NCI-H774 (cell line): ENCODE measurements around the gene LRRC10.

Source experiments
- DNase-seq: peaks from one replicate; lab custom pipeline; 2025; lab: John Stamatoyannopoulos, UW

The LRRC10 gene

DNA sequence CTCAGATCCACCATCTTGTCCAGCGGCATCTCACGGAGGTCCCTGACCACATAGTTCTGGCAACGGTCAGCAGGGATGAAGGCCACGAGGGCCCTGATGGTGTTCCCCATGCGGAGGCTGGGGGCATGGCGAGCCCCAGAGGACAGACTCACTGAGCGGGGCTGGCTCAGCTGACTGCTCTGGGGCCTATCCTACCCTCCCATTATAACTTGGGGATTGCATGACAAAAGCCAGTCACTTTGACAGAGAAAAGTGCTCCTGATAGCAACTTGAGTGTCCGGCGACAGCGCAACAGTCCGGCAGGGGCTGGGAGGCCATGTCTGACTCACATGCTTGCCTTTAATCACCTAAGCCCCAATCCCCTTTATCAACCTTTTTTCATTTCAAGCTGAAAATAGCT, at the start of gene LRRC10:
LRRC10 (minus strand) TSS at position 179 of the 400 bp plus-strand sequence; CDS start at position 110, 69 bp downstream.
- no peak for DNase-seq

DNA sequence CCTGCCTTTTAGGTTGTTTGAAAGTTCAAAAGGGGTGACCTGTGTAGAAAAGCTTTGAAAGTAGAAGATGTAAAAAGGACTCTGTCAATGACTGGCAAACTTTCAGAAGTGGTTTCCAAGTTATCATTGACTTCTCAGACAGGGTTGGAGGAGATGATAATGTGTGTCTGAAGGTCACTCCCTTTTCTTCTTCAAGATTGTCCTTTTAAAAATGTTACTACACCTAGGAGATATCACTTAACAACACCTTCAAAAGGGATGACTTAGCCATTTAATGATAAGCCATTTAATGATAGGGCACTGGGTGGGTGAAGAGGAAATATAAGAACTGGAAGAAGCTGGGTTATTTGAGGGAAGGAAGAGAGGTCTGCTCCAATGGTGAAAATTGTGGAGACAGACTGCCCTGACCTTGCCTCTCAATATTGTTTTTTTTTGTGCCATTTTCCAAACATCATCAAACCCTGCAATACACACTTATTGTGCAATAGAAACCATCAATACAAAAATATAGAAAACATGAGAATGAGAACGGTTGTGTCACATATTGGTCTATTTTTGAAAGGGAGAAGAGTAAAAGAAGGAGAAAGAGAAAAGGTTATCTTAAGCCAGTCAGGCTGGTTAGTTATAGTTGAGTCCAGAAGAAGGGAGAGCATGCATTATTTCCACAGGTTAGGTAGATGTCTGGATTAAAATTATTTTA, 49.6 kb upstream of the LRRC10 start:
- DNase-seq, result no peak

DNA sequence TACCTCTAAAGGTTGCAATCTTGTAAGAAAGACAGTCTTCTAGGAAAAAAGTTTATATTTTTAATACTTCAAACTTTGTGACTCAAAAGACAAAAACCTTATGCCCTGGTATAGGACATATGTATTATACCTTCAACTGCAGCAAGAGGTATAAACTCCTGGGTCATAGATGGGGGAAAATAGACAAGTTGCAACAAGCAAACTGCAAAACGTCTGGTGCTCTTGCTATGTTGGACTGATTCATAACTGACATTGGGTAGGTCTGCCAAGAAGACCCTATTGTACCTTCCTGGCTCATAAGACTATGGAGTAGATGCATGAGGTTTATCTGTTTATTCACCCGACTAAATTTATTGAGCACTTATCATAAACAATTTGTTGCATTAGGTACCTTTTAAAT, 47.5 kb upstream of the LRRC10 start:
- DNase-seq, result no peak

- DNase-seq, result no peak
Measured at GRCh38 chr12:69657376-69658137, 46.9 kb upstream of the LRRC10 start.

DNA sequence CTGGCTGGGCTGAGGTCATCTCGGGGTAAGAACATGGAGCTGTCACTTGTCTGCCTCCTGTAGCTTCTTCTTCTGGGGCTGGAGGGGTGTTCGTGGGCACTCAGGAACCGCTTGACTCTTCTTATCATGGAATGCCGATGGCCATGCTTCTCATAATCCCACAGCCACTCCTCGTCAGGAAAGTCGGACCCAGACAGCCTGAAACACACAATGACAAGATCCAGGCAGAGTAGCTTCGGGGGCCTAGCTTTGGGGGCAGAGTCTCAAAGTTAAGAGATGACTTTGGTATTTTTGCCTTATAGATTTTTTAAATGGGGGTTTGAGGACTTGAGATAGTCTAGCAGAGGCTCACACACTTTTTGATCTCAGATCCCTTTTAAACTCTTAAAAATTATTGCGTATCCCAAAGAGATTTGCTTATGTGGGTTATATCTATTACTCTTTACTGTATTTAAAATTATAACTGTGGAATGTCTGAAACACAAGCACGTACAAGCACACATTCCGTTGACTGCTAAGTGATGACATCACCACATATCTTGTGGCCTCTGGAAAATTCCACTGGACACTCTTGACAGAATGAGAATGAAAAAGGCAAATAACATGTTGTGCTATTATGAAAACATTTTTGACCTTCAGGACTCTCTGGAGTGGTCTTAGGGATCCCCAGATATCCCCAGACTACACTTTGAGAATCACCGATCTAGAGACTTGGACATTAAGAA, 45.1 kb upstream of the LRRC10 start:
- no peak for DNase-seq

DNA sequence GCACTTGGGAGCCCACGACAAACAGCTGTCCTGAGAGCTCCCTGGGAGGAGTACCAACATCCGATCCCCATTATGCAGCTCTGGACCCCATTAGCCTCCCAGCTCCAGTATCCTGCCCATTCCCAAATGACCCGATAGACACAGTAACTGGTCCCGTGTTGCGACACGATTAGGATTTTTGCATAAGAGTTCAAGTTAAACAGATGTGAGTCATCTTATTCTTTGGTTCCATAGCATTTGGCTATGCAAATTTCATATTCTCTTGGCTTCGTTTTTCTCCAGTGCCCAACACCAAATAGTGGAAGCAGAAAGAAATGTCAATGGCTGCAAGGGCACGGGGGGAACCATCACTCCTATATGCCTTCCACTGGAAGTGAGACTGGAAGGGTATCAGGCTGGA, 43.0 kb upstream of the LRRC10 start:
- no peak for DNase-seq

DNA sequence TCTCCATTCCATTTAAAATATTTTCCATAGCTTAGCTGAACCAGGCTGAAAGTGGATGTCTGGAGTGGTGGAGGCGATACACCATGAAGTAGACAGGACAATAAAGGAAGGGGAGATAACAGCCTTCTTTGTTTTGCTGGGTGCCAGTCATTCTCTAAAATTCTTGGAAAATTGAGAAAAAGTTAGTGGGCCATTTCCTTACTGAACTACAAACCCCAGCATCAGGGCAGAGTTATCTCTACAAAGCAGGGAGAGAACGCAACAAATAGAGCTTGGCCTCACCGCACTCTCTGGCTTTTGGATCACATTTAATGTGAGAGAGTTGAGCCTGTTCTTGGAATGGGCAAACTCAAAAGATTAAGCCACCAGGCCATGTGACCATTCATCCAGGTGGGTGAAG, 41.2 kb upstream of the LRRC10 start:
- no peak for DNase-seq

- no peak for DNase-seq
Measured at GRCh38 chr12:69649529-69649928, 38.8 kb upstream of the LRRC10 start.

GRCh38 chr12:69648476-69648875, 37.8 kb upstream of the LRRC10 start:
- no peak for DNase-seq

DNA sequence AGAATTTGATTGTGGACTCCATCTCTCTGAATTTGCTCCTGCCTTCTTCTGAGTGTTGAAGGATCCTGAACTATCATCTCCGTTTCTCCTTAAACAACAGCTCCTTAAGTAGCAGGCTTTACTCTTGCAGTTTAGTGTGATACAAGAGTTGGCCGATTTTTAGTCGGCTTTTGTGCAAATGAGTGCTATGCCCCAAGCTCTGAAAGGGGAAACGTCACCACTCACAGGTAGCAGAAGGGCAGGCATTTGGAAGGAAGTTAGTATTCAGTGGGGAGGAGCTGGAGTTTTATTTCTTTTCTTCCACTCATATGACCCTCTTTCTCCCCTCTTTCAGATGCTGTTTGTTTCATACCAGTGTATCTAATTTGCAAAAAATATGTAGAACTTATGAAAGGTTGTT, 36.5 kb upstream of the LRRC10 start:
- no peak for DNase-seq

GRCh38 chr12:69645031-69645430, 34.3 kb upstream of the LRRC10 start:
- DNase-seq, result no peak

- DNase-seq, result no peak
Measured at GRCh38 chr12:69644511-69644910, 33.8 kb upstream of the LRRC10 start.

GRCh38 chr12:69642531-69642930, 31.8 kb upstream of the LRRC10 start:
- DNase-seq, result no peak

DNA sequence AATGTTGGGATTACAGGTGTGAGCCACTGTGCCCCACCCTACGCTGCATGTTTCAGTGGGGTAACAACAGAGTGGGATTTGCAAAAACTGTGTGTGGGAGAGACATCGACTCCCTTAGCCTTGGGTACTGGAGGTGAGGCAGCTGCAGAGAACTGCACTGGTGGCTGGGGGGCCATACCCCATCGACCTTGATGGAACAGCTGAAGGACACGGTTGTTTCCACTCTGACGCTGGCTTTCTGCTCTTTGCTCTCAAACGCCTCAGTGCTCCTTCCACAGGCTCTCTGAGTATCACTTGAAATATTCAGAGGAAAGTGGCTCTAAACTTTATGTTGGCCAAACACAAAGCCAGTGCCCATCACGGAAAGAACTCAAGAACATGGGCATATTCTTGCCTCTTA, 30.8 kb upstream of the LRRC10 start:
- DNase-seq, result no peak

GRCh38 chr12:69639400-69640016, 28.8 kb upstream of the LRRC10 start:
- peak; percentile 35 for DNase-seq

- no peak for DNase-seq
Measured at GRCh38 chr12:69633061-69633460, 22.4 kb upstream of the LRRC10 start.

DNA sequence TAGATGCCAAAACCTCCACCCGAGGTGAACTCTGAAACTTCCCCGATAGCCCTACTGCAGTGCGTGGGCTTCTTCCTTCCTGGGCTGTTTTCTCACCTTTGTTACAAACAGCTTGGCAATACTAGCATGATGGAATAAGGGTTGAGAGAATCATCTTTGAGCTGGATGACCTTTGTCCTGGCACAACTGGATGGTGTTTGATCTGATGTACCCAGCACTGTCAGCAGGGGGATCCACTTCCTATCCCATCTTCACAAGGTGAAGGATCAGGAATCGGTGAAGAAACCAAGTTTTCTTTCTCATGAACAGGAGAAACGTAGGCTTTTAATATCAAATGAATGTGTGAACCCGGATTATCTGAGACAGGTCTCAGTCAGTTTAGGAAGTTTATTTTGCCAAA, 19.5 kb upstream of the LRRC10 start:
- DNase-seq, result no peak

- DNase-seq, result no peak
Measured at GRCh38 chr12:69627501-69627900, 16.8 kb upstream of the LRRC10 start.

DNA sequence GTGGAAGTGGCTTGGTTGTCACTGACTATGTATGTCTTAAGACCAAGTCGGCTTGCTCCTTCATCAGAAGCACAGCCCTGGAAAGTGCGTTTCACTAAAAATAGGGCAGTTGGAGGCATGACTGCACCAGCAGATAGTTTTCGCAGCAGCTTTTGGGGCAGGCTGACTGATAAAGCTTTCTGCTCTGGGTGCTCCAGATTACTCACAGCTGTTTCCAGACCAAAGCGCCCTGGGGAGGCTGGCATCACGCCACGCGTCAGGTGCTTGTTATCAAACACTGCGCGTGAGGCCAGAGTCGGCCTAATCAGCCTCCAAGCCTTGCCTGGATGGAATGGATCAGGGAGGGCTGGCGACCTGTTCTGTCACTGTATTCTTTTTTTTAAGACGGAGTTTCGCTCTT, 13.3 kb upstream of the LRRC10 start:
- peak; percentile 41 for DNase-seq

DNA sequence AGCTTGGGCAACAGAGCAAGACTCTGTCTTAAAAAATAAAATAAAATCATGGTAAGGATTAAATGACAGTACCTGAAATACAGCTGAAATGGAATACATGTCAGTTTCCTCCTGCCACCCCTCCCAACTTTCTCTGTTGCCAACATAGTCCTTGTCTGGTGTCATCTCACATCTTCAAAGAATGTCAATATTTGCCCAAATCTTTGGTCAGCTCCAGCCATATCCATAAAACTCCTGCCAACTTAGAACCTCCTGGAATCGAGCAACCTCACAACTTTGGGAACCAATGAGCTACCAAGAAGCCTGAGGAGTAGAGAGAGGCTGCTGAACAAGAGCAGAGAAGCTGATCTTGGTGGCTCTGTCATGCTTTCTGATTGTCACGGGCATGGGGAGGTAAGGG, 10.8 kb upstream of the LRRC10 start:
- DNase-seq, result no peak

- DNase-seq, result no peak
Measured at GRCh38 chr12:69620921-69621320, 10.2 kb upstream of the LRRC10 start.

DNA sequence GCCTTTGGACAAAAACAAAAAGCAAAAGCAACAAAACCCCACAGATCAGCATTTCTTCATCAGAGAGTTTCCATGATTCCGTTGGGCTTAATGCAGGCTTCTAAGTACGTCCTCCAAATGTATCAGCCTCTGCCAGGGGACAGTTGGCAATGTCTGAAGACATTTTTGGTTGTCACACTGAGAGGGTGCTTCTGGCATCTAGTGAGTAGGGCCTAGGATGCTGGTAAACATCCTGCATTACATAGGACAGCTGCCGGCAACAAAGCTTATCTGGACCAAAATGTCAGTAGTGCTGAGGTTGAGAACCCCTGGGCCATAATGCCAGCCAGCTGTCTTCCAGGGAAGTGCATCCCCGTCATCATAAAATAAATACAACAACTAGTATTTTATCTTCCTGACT, 9.4 kb upstream of the LRRC10 start:
- DNase-seq, result no peak

- no peak for DNase-seq
Measured at GRCh38 chr12:69619050-69619449, 8.3 kb upstream of the LRRC10 start.
